Kidney capillary endothelial cell (primary cell): Measurements from ENCODE around the gene TBX10.
"Not testable (repeated sequence)": the region's sequence is repeated elsewhere in the genome, so short reads cannot be mapped to it uniquely, and the experiment has no call there.

ENCODE experiments used
- DNase-seq: peaks from one replicate; pipeline ENCODE4 v3.0.0-alpha.2; 2018; ENCODE audit warnings: low spot score

Gene TBX10

DNA sequence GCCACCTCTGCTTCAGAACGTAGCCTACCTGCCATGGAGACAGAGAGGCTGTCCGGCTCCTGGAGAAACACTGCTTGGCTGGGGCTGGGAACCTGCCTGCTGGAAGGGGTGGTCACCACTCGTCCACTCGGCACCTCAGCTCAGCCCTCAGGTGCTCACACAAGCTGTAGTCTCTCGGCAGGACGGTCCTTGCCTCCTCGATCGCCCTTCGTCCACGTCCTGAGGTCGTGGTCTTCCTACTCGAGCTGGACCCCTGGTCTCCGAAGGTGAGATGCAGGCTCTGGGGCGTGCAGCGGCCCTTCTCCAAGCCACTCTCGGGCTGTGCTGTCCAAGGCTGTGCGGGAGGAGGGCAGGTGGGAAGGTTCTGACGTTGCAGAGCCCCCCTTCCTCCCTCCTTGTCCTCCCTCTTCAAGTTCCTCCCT is at the start of gene TBX10:
Gene TBX10, minus strand, starts transcription at position 326 of the 422 bp plus-strand sequence. Its CDS starts 291 bp downstream, at position 35.
- no peak for DNase-seq

DNA sequence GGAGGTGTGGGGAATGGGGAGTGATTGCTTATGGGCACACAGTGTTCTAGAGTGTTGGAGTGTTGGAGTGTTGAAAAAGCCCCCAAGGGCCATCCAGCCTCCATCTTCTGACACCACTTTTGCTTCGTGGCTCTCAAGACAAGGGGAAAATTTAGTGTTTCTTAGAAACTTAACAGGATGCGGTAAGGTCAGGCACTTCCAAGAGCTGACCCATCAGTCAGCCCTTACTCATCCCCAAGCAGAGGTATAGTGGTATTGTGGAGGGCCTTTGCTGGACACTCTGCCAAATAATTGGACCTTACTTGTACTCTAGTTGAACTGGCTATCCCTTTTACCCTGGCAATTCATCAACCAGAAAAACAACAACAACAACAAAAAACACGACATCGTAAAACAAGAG is 49.6 kb upstream of the TBX10 start:
- DNase-seq, result no peak

DNA sequence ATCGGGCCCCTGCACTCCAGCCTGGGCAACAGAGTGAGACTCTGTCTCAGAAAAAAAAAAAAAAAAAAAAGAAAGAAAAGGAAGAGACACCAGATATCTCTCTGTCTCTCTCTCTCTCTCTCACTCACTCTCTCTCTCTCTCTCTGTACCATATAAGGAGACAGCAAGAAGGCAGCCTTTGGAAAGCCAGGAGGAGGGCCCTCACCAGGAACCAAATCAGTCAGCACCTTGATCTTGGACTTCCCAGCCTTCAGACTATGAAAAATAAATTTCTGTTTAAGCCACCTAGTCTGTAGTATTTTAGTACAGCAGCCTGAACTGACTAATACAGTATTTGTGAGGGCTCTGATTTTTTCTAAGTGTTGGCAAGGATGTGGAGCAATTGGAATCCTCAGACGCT is 48.4 kb upstream of the TBX10 start:
- DNase-seq, result no peak

DNA sequence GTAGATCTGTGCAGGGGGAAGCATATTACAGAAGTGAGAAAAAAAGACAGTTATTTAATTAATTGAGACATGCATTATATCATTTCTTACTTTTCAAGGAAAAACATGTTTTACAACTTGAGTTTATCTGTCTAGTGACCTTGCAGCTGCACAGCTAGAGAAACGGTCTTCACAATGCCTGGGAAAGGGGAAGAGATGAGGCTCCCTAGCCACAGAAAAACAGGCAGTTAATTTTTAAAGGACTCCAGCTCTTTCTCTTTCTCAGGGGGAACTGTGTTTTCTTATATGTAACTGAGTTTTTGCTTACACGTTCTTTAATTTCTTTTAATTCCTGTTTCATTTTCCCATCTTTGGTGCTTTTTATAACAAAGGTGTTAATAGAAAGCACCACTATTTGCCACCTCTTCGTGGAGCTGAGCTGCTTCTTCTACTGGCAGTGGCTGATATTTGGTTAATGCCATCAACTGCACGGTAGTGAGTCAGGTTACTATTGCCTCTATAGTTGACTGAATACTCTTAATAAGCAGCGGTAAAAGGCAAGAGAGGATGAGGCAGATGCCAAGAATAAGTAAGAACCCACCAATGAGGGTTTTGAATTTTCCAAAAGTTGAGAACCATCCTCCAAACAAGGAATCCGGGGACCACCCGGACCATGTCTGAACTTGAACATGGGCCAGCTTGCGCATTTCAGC is 46.2 kb upstream of the TBX10 start:
- DNase-seq, result not testable (repeated sequence)

DNA sequence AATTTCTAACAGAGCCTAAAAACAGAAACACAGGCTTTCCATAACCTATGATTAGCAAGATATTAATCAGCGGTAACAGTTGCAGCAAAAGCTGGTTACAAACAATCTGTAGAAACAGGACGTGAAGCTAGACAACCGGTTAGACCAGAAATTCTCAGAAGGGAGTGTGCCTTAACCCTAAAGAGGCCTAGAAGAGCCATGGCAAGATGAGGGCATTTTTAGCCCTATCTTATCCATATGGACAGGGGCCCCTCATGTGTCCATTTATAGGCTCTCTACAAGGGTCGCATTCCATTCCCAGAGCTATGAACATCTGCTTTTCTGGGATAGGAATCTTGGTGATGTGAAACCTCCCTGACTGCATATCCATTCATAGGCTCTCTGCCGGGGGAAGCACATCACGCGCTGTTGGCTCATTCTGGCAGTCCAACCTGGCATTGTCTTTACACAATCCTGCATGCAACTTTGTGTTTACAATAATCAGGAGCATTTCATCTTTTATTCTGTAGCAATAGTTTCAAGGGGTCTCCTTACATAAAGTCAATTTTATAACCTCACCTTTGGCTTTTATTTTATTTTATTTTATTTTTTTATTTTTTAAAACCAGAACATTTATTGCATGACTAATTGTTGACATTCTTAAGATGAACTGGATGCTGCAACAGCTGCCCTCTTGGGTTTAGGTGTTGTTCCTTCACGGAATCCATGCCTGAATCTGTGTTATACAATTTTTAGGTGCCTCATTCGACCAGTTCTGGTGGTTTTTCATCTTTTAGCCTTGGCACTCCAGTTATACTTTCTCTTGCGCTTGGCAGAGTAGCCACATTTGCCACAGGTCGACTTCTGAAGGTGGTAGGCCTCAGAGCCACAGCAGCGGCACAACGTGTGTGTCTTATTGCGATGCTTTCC is 42.8 kb upstream of the TBX10 start:
- not testable (repeated sequence) for DNase-seq

DNA sequence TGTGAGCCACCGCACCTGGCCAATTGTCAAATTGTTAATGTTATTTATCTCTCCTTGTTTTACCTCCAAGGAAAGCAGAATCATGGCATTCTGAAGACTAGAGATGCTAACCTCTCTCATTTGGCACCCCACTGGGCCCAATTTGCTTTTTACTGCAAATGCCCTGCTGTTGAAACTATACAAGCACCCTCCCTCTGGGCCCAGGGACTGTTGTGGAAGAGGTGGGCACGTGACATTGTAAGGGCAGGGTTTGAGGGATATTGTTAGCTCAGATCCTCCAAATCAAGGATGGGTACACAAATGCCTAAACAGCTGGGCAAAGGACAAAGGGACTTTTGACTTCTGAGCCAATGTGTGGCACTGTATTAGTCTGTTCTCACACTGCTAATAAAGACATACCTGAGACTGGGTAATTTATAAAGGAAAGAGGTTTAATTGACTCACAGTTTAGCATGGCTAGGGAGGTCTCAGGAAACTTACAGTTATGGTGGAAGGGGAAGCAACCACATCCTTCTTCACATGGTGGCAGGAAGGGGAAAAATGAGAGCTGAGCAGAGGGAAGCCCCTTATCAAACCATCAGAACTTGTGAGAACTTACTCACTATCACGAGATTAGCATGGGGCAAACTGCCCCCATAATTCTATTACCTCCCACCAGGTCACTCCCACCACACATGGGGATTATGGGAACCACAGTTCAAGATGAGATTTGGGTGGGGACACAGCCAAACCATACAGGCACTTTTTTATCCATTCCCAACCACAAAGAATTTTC is 41.3 kb upstream of the TBX10 start:
- no peak for DNase-seq

DNA sequence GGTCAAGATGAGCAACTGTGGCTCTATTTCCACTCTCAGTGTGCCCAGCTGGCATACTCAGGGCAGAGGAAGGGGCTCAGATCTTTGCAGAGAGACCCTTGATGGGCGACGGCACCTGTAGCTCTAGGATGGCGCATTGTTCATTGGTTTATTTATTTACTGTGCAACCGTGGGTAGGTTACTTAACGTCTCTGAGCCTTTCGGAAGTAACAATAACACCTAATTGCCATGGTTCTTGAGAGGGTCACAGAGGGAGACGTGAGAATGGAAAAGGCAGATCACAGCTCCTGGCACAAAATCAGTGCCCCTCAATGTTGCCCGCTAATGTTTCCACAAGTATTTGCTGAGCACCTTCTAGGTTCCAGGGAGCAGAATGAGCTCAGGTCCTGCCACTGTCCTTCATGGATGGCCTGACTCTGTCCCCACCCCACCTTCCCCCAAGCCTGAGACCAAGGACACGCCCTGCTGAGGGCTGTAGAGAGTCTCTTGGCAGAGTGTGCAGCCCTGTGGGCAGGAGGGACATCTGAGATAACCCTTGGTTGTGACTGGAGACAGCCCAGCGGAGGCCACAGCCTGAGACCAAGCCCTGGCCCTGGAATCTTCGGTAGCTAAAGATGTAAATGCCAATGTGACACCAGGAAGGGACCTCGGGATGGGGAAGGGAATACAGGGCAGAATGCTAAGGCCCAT is 35.6 kb upstream of the TBX10 start:
- DNase-seq, result no peak

DNA sequence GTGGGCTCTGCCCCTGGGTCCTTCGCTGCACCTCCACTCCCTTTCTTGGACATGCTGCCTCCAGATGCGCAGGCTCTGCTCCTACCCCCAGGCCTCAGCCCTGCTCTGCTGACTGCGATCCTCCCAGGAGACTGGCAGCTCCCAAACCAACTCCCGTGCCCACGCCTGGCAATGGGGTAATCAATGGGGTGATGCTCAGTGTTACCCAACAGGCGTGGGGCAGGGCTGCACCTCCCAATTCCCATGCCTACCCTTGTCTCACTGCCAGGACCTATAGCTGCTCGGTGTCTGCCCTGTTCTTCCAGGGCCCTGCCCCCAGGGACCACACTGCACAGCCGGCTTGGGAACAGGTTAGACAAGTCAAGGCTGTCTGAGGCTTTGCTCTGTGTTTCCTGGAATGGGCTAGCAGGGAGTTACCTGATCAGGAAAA is 34.9 kb upstream of the TBX10 start, which contains the start of gene ALDH3B2:
Gene ALDH3B2, minus strand, starts transcription at position 182 of the 430 bp plus-strand sequence. CDS start 7,688 bp downstream, outside the sequence.
- no peak for DNase-seq

DNA sequence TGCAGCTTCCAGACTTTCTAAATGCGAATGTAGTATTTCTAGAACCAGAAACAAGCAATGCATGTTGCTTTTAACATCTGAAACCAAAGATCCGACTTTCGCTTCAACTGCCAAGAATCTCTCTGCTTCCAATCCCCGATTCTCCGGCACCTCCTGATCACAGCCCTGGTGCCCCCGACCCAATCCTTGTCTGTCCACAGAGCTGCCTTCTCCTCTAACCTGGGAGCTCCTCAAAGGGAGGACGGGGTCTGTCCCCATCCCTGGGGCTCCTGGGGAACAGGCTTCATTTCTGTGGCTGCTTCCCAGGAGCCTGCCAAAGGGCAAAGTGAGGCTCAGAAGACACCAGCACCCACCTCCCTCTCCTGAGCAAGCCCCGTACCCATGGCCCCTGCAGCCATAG is 34.3 kb upstream of the TBX10 start:
- no peak for DNase-seq

DNA sequence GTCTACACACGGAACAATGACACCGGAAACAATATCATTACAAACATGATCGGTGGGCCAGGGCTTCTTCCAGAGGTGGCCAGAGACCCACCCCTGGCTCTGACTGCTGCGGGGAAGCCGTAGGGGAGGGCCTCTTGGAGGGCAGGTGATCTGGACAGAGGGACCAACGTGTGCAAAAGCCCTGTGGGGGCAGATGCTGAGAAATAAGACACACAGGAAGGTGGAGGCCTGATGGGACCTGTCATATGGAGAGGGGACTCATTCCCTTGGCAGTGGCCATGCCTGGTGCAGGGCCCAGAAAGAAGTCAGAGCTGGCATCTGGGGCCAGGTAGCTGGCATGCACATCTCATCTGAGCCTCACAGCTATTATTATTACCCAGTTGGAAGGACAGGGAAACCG is 33.8 kb upstream of the TBX10 start:
- no peak for DNase-seq

DNA sequence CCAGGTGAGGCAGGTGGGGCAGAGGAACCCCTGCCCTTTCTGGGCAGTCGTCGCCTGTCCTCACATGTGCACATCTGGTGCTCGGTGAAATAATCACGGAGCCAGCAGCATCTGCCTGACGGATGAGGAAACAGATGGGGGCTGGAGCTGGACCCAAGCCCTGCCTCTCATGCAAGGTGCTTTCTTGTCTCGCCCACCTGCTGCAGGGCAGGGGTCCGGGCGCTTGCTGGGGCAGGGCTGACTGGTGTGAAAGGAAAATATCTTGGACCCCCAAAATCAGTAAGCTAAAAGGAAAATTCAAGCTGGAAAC is 31.6 kb upstream of the TBX10 start:
- no peak for DNase-seq

DNA sequence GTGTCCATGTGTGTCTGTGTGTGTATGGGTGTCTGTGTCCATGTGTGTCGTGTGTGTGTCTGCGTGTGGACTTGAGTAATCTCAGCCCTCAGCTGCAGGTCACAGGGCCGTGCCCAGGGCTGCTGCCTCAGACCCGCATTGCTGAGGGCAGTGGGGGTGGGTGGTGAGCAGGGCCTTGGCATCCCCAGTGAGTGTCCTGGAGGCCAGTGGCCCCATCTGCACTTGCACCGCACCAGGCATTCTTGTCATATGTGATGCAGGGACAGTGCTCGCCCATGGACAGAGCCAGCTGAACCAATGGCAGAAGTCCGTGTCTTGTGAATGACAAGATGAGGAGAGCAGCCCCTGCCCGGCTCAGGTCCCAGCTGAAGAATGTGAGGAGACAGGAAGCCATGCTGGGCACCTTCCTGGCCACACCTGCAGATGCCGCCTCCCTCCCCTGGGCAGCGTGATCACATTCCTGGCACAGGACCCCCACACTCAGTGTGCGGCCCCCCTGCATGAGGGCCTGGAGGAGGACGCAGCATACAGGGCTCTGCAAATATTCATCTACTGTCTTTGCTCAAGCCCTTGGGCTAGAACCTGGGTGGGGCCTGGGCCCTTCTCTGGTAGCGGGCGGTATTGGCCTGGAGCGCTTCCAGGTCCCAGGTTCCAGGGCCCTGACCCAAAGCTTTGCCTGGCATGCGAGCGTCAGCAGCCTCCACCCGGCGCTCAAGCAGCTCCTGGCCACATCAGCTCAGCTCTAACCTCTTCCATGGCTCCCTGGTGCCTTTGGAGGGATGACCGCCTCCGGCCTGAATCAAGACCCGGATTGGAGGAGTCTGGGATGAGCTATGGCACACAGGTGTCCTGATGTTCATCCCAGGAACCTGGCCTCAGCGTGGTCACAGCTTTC is 31.0 kb upstream of the TBX10 start:
- no peak for DNase-seq

DNA sequence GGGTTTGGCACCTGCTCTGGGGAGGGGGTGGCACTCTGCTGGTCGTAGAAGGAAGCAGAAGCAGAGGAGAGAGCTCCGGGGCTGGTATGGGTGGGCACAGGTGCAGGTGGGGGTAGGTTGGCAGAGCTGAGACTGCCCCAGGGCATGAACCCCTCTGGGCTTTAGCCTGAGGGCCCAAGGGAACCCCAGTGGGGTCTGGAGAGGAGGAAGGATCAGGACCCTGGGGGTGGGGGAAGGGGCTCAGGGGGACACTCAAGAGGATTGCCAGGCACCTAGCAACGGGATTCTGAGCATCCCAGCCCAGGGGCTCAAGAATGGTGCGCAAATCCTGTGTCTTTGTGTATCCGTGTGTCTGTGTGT is 28.6 kb upstream of the TBX10 start:
- no peak for DNase-seq

DNA sequence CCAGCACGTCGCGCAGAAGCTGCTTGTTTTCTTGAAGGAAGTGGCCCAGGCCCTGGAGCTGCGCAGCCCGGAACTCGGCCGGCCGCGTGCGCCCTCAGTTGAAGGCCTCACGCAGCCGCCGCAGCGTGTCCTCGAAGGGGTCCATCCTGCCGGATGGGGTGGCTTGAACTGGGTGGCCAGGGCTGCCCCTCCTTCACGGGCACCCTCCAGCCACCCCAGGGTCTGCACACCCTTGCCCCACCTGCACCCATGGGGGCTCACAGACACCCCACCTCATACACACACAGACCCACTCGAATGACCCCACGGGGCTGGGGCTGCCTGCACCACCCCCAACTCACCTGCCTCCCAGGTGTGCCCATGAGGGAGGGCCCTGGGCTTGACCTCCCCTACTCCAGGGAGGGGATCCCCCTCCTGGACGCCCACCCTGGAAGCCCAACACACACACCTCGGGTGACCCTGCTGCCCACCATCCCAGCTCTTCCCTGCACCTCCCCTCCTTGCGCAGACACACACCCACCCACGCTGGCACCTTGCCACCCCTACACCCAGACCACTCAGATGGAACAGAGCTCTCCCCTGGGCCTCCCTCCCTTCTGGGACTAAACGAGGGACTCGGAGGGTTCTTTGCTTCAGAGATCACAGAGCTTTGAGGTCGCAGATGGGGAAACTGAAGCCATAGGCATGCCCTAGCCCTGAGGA is 28.1 kb upstream of the TBX10 start:
- no peak for DNase-seq

DNA sequence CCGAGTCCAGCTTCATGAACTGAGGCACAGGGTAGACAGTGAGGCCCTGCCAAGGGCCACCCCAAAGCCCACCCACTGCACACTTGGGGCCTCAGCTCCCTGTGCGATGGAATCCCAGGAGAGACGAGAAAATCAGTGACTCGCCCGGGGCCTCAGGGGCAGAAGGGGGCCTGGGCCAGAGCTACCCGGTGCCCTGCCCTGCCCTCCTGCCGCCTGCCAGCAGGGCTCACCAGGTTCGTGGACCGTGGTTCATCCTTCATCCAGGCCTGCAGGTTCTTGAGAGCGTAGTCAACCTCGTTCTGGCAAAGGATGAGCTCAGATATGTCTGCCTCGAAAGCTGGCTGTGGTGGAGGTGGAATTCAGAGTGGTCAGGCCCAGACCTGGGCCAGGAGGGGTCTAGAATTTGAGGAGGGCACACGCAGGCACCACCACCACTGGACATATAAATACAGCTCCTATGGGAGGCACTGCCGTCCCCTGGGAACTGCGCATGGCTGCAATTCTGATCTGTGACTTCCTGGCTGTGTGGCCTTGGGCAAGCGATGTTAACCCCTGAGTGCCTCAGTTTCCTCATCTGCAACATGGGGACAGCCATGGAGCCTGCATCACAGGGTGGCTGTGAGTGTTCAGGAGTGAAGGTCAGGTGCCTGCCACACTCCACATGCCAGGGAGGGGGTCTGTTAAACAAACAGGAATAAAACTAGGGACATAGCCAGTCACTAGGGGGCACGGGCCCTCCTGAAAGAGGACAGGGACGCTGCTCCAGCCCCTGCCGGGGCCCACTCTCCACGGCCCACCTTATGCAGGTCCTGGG is 27.3 kb upstream of the TBX10 start:
- no peak for DNase-seq

DNA sequence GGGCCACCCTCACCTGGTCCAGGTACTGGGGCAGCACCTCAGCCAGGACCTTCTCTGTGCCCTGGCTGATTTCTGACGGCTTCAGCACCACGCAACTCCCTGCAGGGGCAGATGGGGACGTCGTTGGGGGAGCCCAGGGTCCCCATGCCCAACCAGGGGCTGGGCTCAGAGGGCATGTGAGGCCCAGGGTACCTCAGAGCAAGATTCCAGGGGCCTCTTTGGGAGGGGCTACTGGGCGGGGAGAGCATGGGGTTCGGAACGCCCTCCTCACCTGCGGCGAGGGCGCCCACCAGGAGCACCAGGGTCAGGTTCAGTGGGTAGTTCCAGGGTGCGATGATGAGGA is 26.7 kb upstream of the TBX10 start:
- DNase-seq, result no peak

DNA sequence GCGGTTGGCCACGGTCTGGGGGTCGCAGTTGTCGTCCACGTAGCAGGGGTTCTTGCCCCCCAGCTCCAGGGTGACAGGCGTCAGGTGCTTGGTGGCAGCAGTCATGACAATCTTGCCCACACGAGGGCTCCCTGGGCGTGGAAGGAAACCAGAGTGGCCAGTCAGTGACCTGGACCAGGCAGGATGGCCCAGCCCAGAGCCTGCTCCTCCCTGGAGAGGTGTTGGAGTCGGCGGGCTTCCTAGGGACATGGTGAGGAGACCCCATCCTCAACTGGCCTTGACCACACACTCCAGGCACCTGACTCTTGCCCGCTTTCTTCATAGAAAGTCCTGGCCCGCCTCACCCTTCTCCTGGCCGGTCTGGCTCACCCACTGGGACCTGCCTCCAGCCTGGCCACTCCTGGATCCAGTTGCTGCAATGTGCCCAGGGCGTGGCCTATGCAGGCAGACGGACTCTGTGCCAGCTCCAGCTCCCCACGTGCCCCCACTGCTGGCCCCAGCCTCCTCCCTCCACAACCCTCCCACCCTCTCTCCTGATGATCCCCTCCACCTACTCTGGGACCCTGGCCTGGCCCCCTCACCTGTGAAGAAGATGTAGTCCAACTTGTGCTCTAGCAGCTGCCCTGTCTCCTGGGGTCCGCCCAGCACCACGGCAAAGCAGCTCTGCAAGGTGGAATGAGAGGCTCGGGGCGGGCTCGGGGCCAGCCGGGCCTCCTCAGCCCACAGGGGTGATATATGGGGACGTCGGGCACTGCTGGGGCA is 26.2 kb upstream of the TBX10 start:
- DNase-seq, result no peak

DNA sequence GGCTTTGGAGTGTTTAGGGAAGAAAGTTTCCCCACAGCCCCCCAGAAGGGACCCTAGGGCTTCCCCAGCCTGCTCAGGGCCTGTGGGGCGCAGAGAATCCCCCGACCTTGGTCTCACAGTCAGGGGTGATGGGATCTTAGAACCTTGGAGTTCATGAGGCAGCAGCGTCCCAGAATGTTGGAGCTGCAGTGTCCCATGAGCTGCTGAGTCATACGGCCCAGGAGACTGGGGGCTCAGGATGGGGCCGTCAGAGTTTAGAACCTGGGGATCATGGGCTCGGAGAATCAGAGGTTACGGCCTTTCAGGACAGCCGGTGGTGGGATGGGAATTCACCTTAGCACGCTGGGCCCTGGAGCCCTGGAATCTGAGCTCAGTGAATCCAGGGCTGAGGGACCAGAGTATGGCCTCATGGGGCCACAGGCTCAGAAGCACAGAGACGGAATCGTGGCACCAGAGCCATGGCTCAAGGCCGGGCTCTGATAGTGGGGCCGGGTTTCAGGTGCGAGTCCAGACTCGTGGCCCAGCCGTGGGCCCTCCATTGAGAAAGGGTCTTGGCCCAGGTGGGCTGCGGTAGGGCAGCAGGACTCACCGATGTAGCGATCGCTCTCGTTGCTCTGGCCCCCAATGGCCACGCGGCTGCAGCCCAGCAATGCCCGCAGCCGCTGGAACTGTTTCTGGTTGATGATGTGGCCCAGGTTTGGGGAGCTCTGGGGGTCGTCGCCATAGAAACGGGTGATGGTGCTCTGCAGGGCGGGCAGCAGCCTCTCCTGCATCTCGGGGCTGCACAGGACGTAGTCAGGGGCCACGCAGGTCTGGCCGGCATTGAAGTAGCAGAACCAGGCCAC is 25.4 kb upstream of the TBX10 start:
- no peak for DNase-seq
